ENCODE results near the gene GAK.
A peak's percentile ranks its signal among the peaks of the same experiment; 100 is the strongest.

The GAK gene

GRCh38 chr4:829761-830600 lies 102.1 kb downstream of the GAK start:
- DNase-seq (ENCODE audit: low spot score), result no peak

DNA sequence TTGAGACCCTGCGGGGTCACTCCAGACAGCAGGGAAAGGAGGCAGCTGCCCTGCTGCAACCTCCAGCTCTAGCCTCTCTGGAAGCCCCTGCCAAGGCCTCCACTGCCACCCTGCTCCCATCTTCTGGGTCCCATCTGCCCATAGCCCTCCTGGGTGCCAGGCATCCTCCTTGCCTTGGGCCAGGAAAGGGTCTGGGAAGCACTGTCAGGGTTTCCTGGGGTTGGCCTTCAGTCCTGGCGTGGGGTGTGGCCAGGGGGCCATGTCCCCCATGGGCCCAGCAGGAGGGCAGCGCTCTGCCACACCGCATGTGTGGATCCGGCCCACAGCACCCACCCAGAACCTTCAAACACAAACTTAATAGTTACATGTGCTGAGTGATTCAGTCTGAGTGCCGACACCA lies 102.8 kb downstream of the GAK start:
- no peak for DNase-seq (ENCODE audit: low spot score)

GRCh38 chr4:828641-829271 lies 103.4 kb downstream of the GAK start:
- peak; percentile 62 for DNase-seq (ENCODE audit: low spot score)

DNA sequence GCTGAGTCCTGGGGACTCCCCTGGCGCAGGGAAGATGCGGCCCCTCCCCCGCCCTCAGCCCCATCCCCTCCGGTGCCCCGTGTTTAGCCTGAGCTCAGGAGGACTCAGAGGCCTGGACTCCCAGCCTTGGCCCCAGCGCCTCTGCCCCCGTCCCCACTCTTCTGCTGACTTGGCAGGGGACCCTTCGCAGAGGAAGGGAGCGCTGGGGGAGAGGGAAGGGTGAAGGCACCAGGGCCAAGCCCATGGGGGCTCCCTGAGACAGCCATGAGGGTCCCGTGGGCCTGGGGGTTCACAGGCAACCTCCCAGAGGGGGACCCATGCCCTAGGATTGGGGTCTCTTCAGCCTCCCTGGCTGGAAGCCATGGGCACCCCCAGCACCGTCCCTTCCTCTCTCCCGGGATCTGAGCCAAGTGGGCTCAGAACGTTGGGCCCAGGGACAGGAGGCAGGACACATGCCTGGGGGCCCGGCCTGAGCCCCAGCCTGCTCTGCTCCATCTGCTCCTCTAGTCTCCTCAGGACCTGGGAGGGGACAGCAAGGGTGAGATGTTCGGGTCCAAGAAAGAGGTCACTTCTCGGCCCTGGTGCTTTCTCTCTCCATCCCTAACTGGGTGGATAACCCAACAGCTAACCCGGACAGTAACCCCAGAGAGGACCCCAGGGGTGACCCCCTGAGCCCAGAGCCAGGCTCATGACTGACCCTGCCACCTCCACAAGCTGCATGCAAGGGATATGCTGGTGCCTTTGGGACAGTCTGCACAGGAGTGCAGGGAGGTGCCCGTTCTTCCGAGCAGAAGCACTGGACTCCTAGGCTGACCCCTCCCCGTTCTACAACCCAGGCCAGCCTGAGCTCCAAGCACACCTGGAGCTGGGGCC lies 104.7 kb downstream of the GAK start:
- no peak for DNase-seq (ENCODE audit: low spot score)

GRCh38 chr4:826508-827208 lies 105.5 kb downstream of the GAK start:
- DNase-seq (ENCODE audit: low spot score), result no peak

DNA sequence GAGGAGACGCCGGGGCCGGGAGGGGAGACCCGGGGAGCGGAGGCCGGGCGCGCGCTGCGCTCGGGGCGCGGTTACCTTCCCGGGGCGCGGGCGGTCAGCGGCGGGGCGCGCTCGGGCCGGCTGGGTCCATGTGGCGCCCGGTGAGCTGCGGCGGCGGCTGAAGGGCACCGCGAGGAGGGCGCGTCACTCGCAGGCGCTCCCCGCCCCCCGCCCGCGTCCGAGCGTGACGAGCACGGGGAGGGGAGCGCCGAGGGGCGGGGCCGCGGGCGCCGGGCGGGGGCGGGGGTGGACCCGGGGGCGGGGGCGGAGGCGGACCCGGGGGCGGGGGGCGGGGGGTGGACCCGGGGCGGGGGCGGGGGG lies 106.2 kb downstream of the GAK start, which contains the start of gene CPLX1:
Gene CPLX1 (minus strand): TSS at position 159 of the 360 bp plus-strand sequence. CDS start 1,607 bp downstream, outside the sequence.
- DNase-seq (ENCODE audit: low spot score), result peak; percentile 66

DNA sequence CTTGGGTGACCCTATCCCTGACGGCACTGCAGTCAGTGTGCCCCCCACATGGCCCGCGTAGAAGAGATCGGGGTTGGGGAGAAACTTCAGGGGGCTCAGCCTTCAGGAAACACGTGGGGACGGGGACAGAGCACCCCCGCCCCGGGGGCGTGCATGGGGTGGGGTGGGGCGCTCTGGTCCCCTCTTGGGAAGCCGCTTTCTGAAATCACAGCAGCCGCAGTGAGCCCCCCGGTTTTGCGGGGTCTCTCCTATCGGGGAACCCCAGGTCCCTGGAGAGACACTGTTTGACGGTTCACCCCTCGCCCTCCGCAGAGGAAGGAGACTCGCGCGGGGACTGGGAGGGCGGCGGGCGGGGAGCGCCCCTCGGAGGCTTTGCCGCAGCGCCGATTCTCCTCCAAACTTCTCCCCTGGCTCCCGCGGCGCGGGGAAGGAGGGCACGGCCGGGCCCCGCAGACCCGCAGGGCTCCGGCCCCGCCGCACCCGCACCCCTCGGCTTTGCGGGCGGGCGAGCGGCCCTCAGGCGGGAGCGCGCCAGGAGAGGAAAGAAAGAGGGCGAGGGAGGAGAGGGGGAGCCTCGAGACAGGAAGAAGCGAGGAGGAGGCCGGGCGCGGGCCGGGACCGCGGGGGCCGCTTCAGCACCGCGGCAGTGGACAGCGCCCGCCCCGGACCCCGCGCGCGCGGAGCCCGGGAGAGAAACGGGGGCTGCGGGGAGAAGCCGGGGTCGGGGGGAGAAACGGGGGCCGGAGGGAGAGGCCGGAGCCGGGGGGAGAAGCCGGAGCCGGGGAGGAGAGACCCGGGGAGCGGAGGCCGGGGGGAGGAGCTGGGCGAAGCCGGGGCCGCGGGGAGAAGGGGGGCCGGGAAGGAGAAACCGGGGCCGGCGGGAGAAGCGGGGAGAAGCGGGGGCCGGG lies 106.8 kb downstream of the GAK start:
- DNase-seq (ENCODE audit: low spot score), result peak; percentile 40

DNA sequence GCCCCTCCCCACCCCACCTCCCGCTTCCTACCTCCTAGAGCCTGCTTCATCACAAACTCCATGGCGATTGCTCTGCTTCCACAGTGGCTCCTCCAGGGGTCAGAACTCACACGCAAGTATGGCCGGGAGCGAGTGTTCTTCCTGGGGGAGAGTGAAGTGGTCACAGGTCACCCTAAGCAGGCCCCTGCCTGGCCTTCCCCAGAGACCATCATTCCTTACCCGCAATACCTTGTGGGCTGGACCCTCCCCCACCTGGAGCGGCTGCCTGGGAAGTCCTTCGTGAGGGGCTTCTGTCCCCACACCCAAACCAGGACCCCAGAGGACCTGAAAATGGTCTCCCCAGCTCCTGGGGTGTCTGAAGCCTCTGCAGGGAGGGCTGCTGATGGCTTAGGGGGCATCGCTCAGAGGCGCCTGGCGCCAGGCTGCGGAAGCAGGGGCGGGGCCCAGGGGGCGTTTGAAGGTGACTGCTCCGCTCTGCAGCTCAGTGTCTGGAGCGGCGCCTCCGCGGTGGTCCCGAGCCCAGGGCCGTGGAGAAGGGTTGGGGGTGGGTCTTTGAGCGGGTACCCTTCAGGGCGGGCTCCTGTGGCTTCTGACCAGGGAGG lies 107.6 kb downstream of the GAK start:
- DNase-seq (ENCODE audit: low spot score), result no peak

DNA sequence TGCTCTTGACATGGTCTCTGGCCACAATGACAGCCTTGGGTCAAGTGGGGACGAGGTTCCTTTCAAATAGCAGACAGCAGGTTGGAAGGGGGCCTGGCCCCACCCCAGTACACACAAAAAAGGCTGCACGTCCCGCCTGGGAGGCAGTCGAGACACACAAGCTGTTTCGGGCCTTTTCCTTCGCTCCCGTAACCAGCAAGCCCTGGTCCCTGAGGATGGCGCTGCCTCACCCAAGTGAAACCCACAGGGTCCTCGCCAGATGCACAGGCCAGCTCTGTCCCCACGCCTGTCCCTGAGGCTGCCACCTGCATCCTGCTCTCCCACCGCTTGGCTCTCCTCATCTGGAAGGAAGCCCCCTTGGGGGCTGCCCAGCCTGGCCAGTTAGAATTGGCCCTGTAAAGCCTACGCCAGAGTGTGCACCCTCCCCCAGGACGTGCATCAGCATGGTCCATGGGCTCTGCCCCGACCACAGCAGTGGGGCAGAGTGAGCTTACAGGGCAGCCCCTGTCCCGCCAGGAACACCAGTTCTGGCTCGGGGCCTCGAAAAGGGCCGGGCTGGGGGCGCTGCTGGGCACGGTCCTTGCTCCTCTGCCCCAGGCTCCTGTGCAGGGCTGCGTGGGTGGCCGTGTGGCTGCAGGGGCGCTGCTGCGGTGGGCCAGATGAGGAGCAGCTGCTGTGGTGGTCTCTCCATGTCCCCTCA lies 108.2 kb downstream of the GAK start:
- no peak for DNase-seq (ENCODE audit: low spot score)

DNA sequence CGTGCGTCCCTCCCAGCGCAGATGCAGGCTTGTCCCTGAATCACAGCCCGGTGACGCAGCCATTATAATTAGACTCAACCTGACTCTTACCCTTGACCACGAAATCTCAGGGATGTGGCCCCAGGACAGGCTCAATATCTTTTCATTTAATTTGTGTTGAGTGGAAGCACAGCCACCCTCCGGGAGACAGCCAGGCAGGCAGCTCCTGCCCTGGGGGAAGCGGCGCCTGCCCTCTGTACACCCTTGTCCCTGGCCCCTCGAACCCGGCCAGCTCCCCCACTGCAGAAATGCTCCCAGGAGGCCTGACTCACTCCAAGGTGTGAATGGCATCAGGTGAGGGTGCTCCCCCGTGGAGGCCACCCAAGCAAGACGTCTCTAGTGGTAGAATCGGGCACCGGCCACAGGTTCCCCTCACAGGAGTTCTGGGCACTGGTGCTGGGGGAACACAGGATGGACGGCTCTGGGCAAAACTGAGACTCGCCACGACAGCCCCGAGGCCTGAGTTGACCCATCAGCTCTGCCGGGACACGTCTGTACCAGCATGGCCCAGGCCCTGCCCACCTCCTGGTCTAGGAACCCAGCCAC lies 108.8 kb downstream of the GAK start:
- DNase-seq (ENCODE audit: low spot score), result no peak

DNA sequence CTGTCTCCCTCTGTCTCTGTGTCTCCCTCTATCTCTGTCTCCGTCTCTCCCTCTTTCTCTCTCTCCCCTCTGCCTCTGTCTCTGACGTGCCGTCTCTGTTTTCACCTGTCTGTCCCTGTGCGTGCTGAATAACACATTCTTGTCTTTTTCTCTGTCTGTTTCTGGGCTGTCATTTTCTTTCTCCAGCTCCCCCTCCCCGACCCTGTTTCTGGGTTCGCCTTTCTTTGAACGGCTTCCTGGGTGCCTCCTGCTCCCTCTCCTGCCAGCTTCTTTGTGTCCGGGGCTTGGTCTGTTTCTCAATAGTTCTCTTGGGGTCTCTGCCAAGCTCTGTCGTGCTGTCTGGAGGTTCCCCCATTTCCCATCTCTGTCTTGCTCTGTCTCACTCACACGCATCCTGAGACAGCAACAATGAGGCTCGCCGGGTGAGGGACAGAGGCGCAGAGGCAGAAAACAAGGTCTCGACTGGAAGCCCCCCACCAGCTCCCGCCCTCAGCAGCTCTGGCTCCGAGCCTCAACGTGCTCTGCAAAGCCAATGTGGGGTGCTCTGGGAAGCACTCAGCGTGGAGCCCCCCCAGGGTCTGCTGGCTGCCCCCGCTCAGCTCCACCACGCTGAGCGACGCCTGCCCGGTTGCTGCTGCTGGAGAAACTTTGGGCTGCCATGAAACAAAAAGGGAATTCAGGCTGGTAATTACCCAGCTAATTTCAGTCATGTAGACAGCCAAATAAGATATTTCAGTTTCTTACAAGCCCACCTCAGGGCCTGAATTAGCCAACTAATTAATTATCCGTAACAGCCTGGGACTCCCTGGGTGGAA lies 109.5 kb downstream of the GAK start:
- no peak for DNase-seq (ENCODE audit: low spot score)

- DNase-seq (ENCODE audit: low spot score), result no peak
Observed at GRCh38 chr4:821631-822030, 110.5 kb downstream of the GAK start.

DNA sequence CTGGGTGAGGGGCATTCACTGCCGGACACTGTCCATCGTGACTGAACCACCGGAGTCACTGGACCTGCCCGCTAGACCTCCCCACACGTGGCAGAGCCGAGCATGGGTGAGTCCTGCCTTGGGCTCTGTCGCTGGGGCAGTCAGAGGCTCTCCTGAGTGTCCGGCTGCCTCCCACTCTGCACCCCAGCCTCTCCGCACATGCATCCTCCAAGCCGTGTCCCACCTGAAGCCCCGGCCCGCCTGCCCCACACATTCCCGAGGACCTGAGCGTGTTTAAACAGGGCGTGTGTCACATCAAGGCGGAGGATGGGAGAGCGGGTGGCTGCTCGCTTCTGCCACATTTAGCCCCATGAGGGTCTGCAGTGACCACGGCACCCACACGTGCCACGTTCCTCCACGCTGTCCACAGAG lies 110.9 kb downstream of the GAK start:
- DNase-seq (ENCODE audit: low spot score), result no peak

GRCh38 chr4:820230-821172 lies 111.6 kb downstream of the GAK start:
- DNase-seq (ENCODE audit: low spot score), result no peak

- DNase-seq (ENCODE audit: low spot score), result no peak
Observed at GRCh38 chr4:819401-820229, 112.5 kb downstream of the GAK start.

GRCh38 chr4:818106-818921 lies 113.8 kb downstream of the GAK start:
- DNase-seq (ENCODE audit: low spot score), result no peak
